Naive B cell (primary cell): ENCODE data around the gene UBL3. TPM values are rescaled to one million over a fixed set of nuclear protein-coding genes. Genes with fewer than 3 reads are reported as not detected.

Source experiments
- ATAC-seq, 2 donors: fragments of 150-1000 bp; cut with Tn5 transposase; 2 replicates each; pipeline ENCODE4 v1.10.0; 2021; ENCODE audit warnings: low read depth in 2 of 2, mild to moderate bottlenecking in 2 of 2, moderate library complexity in 2 of 2
- DNase-seq: peaks from one replicate; pipeline ENCODE4 v3.0.0; 2022
- H3K27ac Mint-ChIP-seq, 6 donors: one replicate each; pipeline ENCODE4 v1.8.0; 2020 to 2022; ENCODE audit warnings: mild to moderate bottlenecking in 6 of 6, mixed read lengths in 6 of 6, moderate library complexity in 5 of 6, inconsistent platforms in 2 of 6
- H3K27me3 Mint-ChIP-seq, 3 donors: one replicate each; pipeline ENCODE4 v1.8.0; 2021 to 2022; ENCODE audit warnings: mixed read lengths in 3 of 3, mild to moderate bottlenecking in 1 of 3
- H3K36me3 Mint-ChIP-seq, 2 donors: one replicate each; pipeline ENCODE4 v1.8.0; 2020 to 2022; ENCODE audit warnings: mixed read lengths in 2 of 2, inconsistent platforms in 1 of 2, mild to moderate bottlenecking in 1 of 2
- H3K4me1 Mint-ChIP-seq, 3 donors: one replicate each; pipeline ENCODE4 v1.8.0; 2020 to 2022; ENCODE audit warnings: mixed read lengths in 3 of 3, inconsistent platforms in 1 of 3, mild to moderate bottlenecking in 1 of 3, moderate library complexity in 1 of 3
- H3K4me3 Mint-ChIP-seq, 8 donors: one replicate each; pipeline ENCODE4 v1.8.0; 2020 to 2022; ENCODE audit warnings: mild to moderate bottlenecking in 8 of 8, mixed read lengths in 8 of 8, moderate library complexity in 8 of 8, inconsistent platforms in 2 of 8
- H3K9me3 Mint-ChIP-seq, 7 donors: one replicate each; pipeline ENCODE4 v1.8.0; 2020 to 2022; ENCODE audit warnings: mixed read lengths in 7 of 7, mild to moderate bottlenecking in 5 of 7, inconsistent platforms in 2 of 7, moderate library complexity in 1 of 7
- polyA plus RNA-seq, 6 donors: library from polyadenylated mRNA; unstranded; fragments of 300-500 nt; fragmentation: Illumina TruSeq; gene quantifications; one replicate each; pipeline ENCODE4 v1.2.3, GENCODE V29; 2021; ENCODE audit warnings: low read depth in 6 of 6

The UBL3 gene
- polyA plus RNA-seq, 6 donors from 2014 or later, result 23.1 to 33.3 (median 30.5) TPM

DNA sequence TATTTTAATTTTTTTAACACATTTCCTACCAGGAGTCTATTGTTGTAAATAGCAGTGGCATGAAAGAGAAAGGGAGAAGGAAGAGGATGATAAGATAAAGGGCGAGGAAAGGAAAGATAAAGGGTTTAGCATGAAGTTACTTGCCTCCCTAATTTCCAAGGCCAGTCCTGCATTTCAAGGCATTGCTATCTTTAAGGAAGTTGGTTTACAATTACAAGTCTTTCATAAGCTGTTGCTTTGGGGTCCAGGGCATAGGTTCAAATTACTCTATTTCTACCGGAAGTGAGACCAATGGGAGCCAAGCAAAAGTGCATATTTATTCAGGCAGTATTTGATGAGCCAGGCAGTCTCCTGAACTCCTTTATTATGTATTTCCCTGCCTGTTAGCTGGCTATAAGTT is 27.7 kb upstream of the UBL3 start:
- DNase-seq (no peak), ATAC-seq (no peak)
- Mint-ChIP-seq H3K27ac (no peak overlapping the region), H3K4me1 (no peaks in the 10 kb centered on the region), H3K36me3 (no peaks in the 10 kb centered on the region), H3K27me3 (peaks cover 14 to 32% (median 26%) of the 10 kb centered on the region in 3 donors), H3K4me3 (no peak overlapping the region), H3K9me3 (no peaks in the 10 kb centered on the region)

DNA sequence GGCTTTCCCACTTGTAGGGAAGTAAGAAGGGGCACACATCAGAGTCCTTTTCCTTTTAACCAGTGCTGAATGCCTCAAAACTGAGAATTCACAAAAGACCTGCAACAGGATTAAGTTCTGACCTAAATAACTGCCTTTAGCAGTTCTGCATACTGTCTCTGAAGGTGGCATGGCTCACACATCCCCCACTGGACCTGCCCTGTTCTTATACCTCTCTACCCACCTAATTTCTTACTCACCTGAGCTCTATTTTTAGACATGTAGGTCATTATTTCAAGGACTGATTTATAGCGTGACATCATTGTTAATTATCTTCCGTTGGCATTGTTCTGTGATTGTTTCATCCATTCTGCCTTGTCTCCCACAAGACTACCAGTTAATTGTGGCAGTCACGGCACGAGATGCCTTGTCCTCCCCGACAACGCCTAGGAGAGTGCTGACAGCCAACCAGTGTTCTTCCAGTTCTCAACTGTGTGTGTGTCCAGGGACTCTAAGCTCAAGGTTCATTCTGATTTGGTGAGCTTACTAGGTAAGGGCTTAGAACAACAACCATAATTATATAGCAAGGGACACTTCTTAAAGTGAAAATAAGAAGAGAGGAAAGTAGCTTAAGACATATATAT is 27.1 kb upstream of the UBL3 start:
- no peaks in the 10 kb centered on the region for H3K36me3 Mint-ChIP-seq
- DNase-seq (no peak), ATAC-seq (no peak)
- H3K27ac Mint-ChIP-seq, result no peak overlapping the region
- H3K4me3 Mint-ChIP-seq, result no peak overlapping the region
- H3K9me3 Mint-ChIP-seq, result no peaks in the 10 kb centered on the region
- H3K4me1 Mint-ChIP-seq, result no peaks in the 10 kb centered on the region
- H3K27me3 Mint-ChIP-seq, result peaks cover 16 to 38% (median 31%) of the 10 kb centered on the region in 3 donors

DNA sequence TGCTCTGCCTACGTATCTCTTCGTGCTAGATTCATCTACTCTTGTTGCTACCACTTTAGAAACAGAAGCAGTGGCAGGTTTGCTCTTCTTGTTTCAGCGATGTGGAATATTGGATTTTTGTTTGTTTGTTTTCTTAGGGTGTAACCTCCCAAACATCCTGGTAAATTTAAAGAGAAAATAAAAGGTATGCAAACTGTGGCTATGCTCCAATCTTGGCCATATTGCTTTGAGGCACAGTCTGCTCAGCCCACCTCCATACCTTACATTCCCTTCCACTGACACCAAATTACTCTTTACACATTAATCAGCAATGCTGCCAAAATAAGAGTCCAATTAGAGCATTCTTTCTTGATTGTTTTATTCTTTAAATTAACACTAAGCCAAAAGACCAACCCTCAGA is 25.2 kb upstream of the UBL3 start:
- H3K27me3 Mint-ChIP-seq, result peaks cover 16 to 41% (median 38%) of the 10 kb centered on the region in 3 donors
- no peaks in the 10 kb centered on the region for H3K4me1 Mint-ChIP-seq
- no peak overlapping the region for H3K4me3 Mint-ChIP-seq
- DNase-seq (no peak), ATAC-seq (no peak)
- no peaks in the 10 kb centered on the region for H3K9me3 Mint-ChIP-seq
- no peak overlapping the region for H3K27ac Mint-ChIP-seq
- no peaks in the 10 kb centered on the region for H3K36me3 Mint-ChIP-seq

DNA sequence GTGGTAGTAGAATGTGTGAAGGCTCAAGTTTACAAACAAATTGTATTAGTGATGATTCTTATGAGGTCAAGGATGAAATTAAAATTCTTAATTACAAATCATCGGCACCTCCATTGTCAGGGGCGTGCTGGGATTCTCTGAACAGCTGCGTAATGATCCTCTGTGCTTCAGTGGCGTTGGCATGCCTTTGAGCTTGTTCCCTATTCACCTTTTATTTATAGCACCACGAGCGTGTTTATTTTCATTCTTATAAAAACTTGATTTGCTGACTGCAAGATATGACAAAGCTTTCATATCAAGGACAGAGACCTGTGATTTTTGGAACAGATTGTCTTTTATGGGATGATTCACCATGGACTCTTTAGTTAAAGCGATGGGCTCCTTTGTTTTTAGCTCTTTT is 18.2 kb upstream of the UBL3 start:
- H3K36me3 Mint-ChIP-seq, result no peaks in the 10 kb centered on the region
- H3K4me3 Mint-ChIP-seq, result no peak overlapping the region
- H3K4me1 Mint-ChIP-seq, result no peaks in the 10 kb centered on the region
- H3K27ac Mint-ChIP-seq, result no peak overlapping the region
- DNase-seq, result no peak
- ATAC-seq, result no peak
- H3K27me3 Mint-ChIP-seq, result peaks cover 17 to 41% (median 24%) of the 10 kb centered on the region in 3 donors
- H3K9me3 Mint-ChIP-seq, result no peaks in the 10 kb centered on the region

DNA sequence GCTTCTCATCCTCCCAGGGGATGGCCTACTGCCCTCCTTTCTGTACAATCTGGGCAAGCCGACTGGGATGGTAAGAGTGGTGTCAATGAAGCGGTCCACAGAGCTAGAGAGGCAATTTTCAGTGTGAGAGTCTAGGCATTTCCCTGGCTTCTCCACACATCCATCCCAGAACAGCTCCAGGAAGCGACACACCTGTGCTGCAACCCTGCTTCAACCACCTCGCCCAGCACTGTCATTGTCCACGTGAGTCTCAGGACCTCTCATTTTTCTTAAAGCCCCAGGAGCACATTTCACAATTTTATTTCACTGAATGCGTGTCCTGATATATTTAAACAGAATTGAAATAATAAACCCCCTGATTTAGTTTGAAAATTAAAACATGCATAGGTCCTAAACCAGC is 15.5 kb upstream of the UBL3 start:
- H3K36me3 Mint-ChIP-seq, result no peaks in the 10 kb centered on the region
- no peak for DNase-seq
- no peak for ATAC-seq

DNA sequence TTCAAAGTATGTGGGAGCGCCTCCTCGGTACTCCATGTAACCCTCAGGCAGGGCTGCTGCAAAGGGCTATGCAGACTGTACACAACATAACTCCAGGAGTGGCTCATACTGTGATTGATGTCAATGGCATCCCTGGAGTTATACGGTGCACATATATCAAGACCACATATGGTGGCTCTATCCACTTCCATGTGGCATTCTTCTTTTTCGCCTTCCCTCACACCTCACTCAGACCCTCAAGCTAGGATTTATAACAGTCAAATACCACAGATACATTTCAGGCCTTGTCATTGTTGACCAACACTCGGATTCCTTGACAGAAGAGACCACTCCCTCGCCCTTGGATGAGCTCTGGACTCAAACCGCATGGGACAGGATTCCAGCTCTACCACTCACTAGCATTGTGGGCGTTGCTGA is 11.3 kb upstream of the UBL3 start:
- no peak overlapping the region for H3K27ac Mint-ChIP-seq

More for the DNA sequence above, 15.5 kb upstream of the UBL3 start:
- peaks cover 12 to 48% (median 31%) of the 10 kb centered on the region in 3 donors for H3K27me3 Mint-ChIP-seq
- no peak overlapping the region for H3K27ac Mint-ChIP-seq
- H3K4me1 Mint-ChIP-seq, result no peaks in the 10 kb centered on the region
- H3K9me3 Mint-ChIP-seq, result peaks cover 0 to 5% (median 0%) of the 10 kb centered on the region in 7 donors
- H3K4me3 Mint-ChIP-seq, result peak overlapping the region in 1 of 8 donors; percentile 55

DNA sequence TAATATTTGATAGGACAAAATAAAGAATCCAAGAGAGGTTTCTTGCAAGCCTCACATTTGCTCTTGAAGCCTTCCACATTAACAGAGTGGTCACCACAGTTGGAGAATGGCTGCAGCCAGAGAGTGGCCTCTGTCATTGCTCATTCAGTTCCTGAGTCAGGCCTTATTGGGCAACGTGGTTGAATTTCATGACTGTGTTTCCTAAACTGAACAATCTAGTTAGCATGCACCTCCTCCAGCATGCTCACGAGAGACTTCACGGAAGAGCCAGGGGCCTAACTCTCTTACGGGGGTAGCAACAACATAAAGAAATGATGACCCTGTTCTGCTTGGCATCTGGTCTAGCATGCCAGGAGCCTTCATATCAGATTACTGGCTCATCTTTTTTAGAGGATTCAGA is 9.6 kb upstream of the UBL3 start:
- no peaks in the 10 kb centered on the region for H3K36me3 Mint-ChIP-seq
- H3K4me1 Mint-ChIP-seq, result no peaks in the 10 kb centered on the region
- no peak overlapping the region for H3K27ac Mint-ChIP-seq
- H3K9me3 Mint-ChIP-seq, result peaks cover 0 to 5% (median 0%) of the 10 kb centered on the region in 7 donors
- DNase-seq (no peak), ATAC-seq (no peak)
- peaks cover 4 to 35% (median 21%) of the 10 kb centered on the region in 3 donors for H3K27me3 Mint-ChIP-seq
- no peak overlapping the region for H3K4me3 Mint-ChIP-seq

More for the DNA sequence above, 11.3 kb upstream of the UBL3 start:
- Mint-ChIP-seq H3K4me1 (no peaks in the 10 kb centered on the region), H3K4me3 (no peak overlapping the region), H3K9me3 (peaks cover 0 to 5% (median 0%) of the 10 kb centered on the region in 7 donors), H3K27me3 (peaks cover 5 to 44% (median 27%) of the 10 kb centered on the region in 3 donors), H3K36me3 (no peaks in the 10 kb centered on the region)
- ATAC-seq, result no peak
- no peak for DNase-seq

DNA sequence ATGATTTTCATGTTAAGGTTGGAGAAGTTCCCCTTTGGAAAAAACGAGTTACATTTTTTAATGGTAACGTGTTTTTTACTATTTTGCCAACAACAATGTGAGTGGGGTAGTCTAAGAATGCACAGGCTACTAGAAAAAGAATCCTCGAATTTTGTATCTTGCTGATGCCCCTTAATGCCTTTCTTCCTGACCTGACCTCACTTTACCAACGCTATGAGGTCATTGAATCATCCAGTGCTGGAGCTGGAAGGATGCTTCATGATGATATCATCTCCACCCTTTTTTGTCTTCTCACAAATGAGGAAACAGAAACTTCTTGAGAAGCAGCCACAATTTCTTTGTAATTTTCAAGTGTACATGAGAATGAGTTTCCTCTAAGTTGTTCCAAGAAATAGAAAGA is 8.2 kb upstream of the UBL3 start:
- H3K4me3 Mint-ChIP-seq, result no peak overlapping the region
- no peak for ATAC-seq
- no peaks in the 10 kb centered on the region for H3K36me3 Mint-ChIP-seq
- peaks cover 0 to 5% (median 0%) of the 10 kb centered on the region in 7 donors for H3K9me3 Mint-ChIP-seq
- H3K27ac Mint-ChIP-seq, result no peak overlapping the region
- peaks cover 4 to 22% (median 21%) of the 10 kb centered on the region in 3 donors for H3K27me3 Mint-ChIP-seq
- no peaks in the 10 kb centered on the region for H3K4me1 Mint-ChIP-seq
- no peak for DNase-seq

DNA sequence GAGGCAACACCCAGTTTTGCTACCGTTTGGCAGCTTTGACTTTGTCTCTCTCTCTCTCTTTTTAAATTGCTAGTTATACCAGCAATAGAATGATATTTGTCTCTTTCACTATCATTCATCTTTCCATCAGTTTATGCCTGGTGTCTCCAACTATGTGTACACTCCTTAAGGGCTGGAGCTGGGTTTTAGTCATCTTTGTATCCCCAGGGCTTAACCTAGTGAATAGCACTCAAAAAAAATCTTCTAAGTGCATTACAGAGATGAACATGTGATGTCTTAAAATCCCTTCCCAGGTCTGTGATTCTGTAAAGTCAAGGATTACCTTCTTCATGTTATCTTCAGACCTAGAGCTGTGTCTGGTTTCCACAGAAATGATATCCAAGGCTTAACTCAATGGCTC is 7.8 kb upstream of the UBL3 start:
- Mint-ChIP-seq H3K9me3 (peaks cover 0 to 5% (median 0%) of the 10 kb centered on the region in 7 donors), H3K4me3 (no peak overlapping the region), H3K27ac (no peak overlapping the region), H3K36me3 (no peaks in the 10 kb centered on the region), H3K4me1 (no peaks in the 10 kb centered on the region), H3K27me3 (peaks cover 4 to 21% (median 19%) of the 10 kb centered on the region in 3 donors)
- ATAC-seq (no peak), DNase-seq (no peak)

DNA sequence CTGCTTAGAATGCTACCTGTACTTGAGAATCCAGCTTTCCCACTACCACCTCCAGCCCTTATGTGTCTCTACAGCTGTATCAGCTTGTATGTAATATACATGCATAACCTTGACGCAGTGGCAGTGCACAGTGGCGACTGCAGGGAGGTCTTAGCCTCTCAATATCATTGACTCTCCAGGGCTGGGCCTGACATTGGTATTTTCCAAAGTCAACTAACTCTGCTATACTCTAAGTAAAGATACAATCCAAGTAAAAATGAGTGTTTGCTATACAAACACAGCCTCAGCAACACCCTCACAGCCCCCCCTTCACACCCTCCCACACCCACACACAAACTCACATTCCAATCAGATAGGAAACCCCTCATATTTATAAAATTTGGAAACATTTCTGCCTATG is 6.7 kb upstream of the UBL3 start:
- H3K9me3 Mint-ChIP-seq, result no peaks in the 10 kb centered on the region
- peaks cover 4 to 13% (median 10%) of the 10 kb centered on the region in 3 donors for H3K27me3 Mint-ChIP-seq

DNA sequence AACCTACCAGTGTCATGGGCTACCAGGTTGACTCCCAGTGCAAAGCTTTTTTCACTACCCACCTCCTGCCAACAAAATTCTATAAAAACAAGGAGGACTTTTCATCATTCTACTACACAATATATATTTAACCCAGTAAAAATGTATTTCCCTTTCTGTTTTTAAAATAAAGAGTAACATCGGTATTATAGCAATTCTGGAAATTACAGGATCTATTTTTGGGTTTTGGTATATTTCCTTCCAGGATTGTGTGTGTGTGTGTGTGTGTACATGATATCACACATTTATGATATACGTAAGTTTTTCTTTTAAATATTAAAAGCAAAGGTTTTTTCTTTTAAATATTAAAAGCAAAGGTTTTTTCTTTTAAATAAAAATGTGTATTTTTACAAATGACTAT is 6.0 kb upstream of the UBL3 start:
- DNase-seq (no peak), ATAC-seq (no peak)
- no peak overlapping the region for H3K27ac Mint-ChIP-seq
- H3K4me3 Mint-ChIP-seq, result no peak overlapping the region
- no peaks in the 10 kb centered on the region for H3K36me3 Mint-ChIP-seq
- H3K27me3 Mint-ChIP-seq, result peaks cover 3 to 7% (median 4%) of the 10 kb centered on the region in 3 donors
- H3K4me1 Mint-ChIP-seq, result no peaks in the 10 kb centered on the region
- H3K9me3 Mint-ChIP-seq, result no peaks in the 10 kb centered on the region

More for the DNA sequence above, 6.7 kb upstream of the UBL3 start:
- DNase-seq (no peak), ATAC-seq (no peak)
- H3K27ac Mint-ChIP-seq, result no peak overlapping the region
- H3K4me3 Mint-ChIP-seq, result no peak overlapping the region
- no peaks in the 10 kb centered on the region for H3K36me3 Mint-ChIP-seq
- no peaks in the 10 kb centered on the region for H3K4me1 Mint-ChIP-seq

DNA sequence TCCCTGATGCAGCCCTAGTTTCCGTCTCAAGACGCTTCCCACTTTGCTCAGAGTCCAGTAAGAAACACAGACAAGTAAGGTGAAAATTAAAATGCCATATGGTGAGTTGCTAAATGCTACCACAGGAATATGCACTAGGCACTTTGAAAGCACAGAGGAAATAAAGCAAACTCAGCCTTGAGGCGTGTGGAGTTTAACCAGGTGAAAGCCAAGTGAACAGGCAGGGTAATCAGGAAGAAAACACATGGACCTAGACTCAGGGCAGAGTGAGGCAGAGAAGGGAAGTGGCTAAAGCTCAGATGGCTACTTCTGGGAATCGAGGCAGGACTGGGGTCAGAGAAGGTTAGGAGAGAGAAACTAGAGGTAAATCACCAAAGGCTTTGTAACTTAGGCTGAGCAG is 5.4 kb upstream of the UBL3 start:
- peaks cover 0 to under 1% (median 0%) of the 10 kb centered on the region in 3 donors for H3K4me1 Mint-ChIP-seq
- H3K27me3 Mint-ChIP-seq, result peaks cover 0 to 6% (median 4%) of the 10 kb centered on the region in 3 donors
- DNase-seq (no peak), ATAC-seq (no peak)
- no peaks in the 10 kb centered on the region for H3K9me3 Mint-ChIP-seq
- H3K4me3 Mint-ChIP-seq, result peak overlapping the region in 1 of 8 donors; percentile 1
- H3K36me3 Mint-ChIP-seq, result no peaks in the 10 kb centered on the region
- peak overlapping the region in 1 of 6 donors; percentile 9 for H3K27ac Mint-ChIP-seq

DNA sequence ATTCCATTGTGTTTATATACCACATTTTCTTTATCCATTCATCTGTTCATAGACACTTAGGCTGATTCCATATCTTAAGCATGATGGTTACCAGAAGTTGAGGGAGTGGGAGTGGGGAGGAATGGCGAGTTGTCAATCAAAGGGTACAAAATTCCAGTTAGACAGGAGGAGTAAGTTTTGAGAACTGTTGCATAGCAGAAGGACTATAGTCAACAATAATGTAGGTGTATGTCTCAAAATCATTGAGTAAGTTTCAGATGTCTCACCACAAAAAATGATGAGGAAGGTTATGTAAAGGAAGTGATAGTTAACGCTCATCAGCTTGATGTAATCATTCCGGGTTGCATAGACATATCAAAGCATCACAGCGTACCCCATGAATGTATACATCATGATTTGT is 4.6 kb upstream of the UBL3 start:
- Mint-ChIP-seq H3K27me3 (peaks cover 0 to 6% (median 4%) of the 10 kb centered on the region in 3 donors), H3K4me3 (no peak overlapping the region), H3K27ac (no peak overlapping the region), H3K9me3 (no peaks in the 10 kb centered on the region), H3K36me3 (peaks cover 0 to 7% of the 10 kb centered on the region in 2 donors), H3K4me1 (peaks cover 0 to 7% (median 0%) of the 10 kb centered on the region in 3 donors)
- DNase-seq (no peak), ATAC-seq (no peak)

DNA sequence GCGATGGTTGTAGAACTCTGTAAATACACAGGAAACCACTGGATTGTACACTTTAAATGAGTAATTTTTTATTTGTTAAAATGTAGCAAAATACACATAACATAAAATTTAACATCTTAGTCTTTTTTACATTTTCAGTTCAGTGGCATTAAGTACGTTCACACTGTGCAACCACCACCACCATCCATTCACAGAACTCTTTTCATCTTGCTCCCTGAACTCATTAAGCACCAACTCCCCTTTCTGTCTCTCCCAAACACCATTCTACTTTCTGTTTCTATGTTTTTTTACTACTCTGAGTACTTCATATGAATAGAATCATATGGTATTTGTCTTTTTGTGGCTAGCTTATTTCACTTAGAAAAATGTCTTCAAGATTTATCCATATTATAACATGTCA is 2.7 kb upstream of the UBL3 start:
- no peaks in the 10 kb centered on the region for H3K9me3 Mint-ChIP-seq
- peaks cover 0 to 6% (median 4%) of the 10 kb centered on the region in 3 donors for H3K27me3 Mint-ChIP-seq
- H3K36me3 Mint-ChIP-seq, result peaks cover 0 to 8% of the 10 kb centered on the region in 2 donors
- no peak for ATAC-seq
- H3K27ac Mint-ChIP-seq, result peak overlapping the region in 1 of 6 donors; percentile 16
- peaks cover 5 to 16% (median 9%) of the 10 kb centered on the region in 3 donors for H3K4me1 Mint-ChIP-seq
- H3K4me3 Mint-ChIP-seq, result peak overlapping the region in 1 of 8 donors; percentile 44
- DNase-seq, result no peak
